Effector memory CD4-positive, alpha-beta T cell (primary cell): ENCODE data around the gene NCKAP5.

Experiments used
- DNase-seq, 3 donors: peaks; one replicate each; pipeline ENCODE4 v3.0.0-alpha.2; 2020
- H3K27ac ChIP-seq: 2 replicates; pipeline ENCODE4 v1.7.0; 2013; ENCODE audit warnings: mild to moderate bottlenecking, low read length, moderate library complexity; ENCODE audit not compliant: insufficient read depth, poor library complexity, severe bottlenecking
- H3K27me3 ChIP-seq: replicated peaks from 2 replicates; pipeline ENCODE4 v1.7.0; 2013; ENCODE audit warnings: mild to moderate bottlenecking, low read length; ENCODE audit not compliant: insufficient read depth, control insufficient read depth, poor library complexity, severe bottlenecking
- H3K36me3 ChIP-seq: 2 replicates; pipeline ENCODE4 v1.7.0; 2013; ENCODE audit warnings: mild to moderate bottlenecking, low read length, moderate library complexity; ENCODE audit not compliant: control insufficient read depth, insufficient read depth
- H3K4me1 ChIP-seq: 2 replicates; pipeline ENCODE4 v1.7.0; 2013; ENCODE audit warnings: low read length, mild to moderate bottlenecking; ENCODE audit not compliant: control insufficient read depth, insufficient read depth, poor library complexity, severe bottlenecking
- H3K4me3 ChIP-seq: 2 replicates; pipeline ENCODE4 v1.7.0; 2013; ENCODE audit warnings: low read length, low read depth, mild to moderate bottlenecking; ENCODE audit not compliant: insufficient read depth, poor library complexity, severe bottlenecking
- H3K9me3 ChIP-seq: 2 replicates; pipeline ENCODE4 v1.7.0; 2013; ENCODE audit warnings: mild to moderate bottlenecking, low read length, moderate library complexity; ENCODE audit not compliant: control insufficient read depth

The NCKAP5 gene

GRCh38 chr2:132692816-132693215 lies 875.4 kb downstream of the NCKAP5 start:
- H3K27me3 ChIP-seq, result no peaks in the 10 kb centered on the region
- no peaks in the 10 kb centered on the region for H3K36me3 ChIP-seq
- no peaks in the 10 kb centered on the region for H3K9me3 ChIP-seq
- no peak overlapping the region for H3K4me3 ChIP-seq
- no peak for DNase-seq
- H3K4me1 ChIP-seq, result no peaks in the 10 kb centered on the region
- H3K27ac ChIP-seq, result no peak overlapping the region

- H3K4me1 ChIP-seq, result no peaks in the 10 kb centered on the region
- no peaks in the 10 kb centered on the region for H3K27me3 ChIP-seq
- no peak for DNase-seq
- no peaks in the 10 kb centered on the region for H3K9me3 ChIP-seq
- no peaks in the 10 kb centered on the region for H3K36me3 ChIP-seq
- no peak overlapping the region for H3K27ac ChIP-seq
- no peak overlapping the region for H3K4me3 ChIP-seq
Observed at GRCh38 chr2:132691556-132691955, 876.7 kb downstream of the NCKAP5 start.

DNA sequence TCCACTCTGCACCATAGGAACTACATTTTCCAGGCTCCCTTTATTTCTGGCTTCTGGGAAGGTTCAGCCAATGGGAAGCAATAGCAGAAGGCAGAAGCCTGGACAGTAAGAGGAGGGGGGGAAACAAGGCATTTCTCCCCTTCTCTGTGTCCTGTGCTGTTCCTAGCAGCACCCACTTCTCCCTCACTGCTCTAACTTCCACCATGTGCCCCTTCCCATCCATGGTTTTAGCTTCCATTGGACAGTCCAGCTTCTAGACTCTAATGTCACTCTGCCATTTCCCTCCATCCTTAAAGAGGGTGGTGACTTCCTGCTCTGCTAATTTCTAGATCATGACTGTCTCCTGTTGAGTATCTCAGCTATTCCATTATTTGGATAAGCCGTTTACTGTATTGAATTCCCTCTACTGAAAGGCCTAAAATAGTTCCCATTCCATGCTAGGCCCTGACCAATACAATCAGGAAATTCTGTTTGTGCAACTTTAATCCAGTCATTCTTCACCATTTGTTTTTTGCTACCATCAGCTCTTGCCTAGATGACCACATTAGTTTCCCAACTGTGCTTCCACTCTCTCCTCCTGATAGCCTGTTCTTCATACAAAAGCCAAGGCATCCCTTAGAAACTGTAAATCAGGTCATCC lies 877.5 kb downstream of the NCKAP5 start:
- H3K9me3 ChIP-seq, result no peaks in the 10 kb centered on the region
- H3K36me3 ChIP-seq, result no peaks in the 10 kb centered on the region
- no peaks in the 10 kb centered on the region for H3K27me3 ChIP-seq
- DNase-seq, result no peak
- no peak overlapping the region for H3K4me3 ChIP-seq
- no peak overlapping the region for H3K27ac ChIP-seq
- no peaks in the 10 kb centered on the region for H3K4me1 ChIP-seq

- no peak for DNase-seq
- Histone ChIP-seq H3K36me3 (no peaks in the 10 kb centered on the region), H3K4me3 (no peak overlapping the region), H3K4me1 (no peaks in the 10 kb centered on the region), H3K9me3 (no peaks in the 10 kb centered on the region), H3K27ac (no peak overlapping the region), H3K27me3 (no peaks in the 10 kb centered on the region)
Observed at GRCh38 chr2:132681766-132682165, 886.5 kb downstream of the NCKAP5 start.

DNA sequence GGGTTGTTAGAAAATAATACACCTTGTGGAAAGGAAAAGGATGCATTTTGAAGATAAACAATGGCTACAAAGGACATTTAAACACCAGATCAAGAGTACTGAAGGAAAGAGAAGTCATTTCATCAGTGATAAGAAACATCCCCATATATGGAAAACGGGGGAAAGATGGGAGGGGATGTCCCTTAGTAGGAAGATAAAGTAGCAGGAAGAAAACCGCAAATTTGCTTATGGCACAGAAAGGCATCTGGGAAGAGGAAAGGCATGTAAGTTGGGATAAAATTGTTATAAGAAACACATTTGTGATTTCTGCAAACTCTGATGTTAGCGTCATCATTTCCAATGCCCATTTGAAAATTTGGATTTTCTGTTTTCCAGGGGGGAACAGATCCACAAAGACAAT lies 887.7 kb downstream of the NCKAP5 start:
- Histone ChIP-seq H3K9me3 (no peaks in the 10 kb centered on the region), H3K27me3 (no peaks in the 10 kb centered on the region), H3K4me1 (no peaks in the 10 kb centered on the region), H3K4me3 (no peak overlapping the region), H3K36me3 (no peaks in the 10 kb centered on the region), H3K27ac (no peak overlapping the region)
- no peak for DNase-seq

- Histone ChIP-seq H3K4me1 (no peaks in the 10 kb centered on the region), H3K4me3 (no peak overlapping the region), H3K27ac (no peak overlapping the region), H3K9me3 (no peaks in the 10 kb centered on the region), H3K36me3 (no peaks in the 10 kb centered on the region), H3K27me3 (no peaks in the 10 kb centered on the region)
- DNase-seq, result no peak
Observed at GRCh38 chr2:132678483-132678882, 889.8 kb downstream of the NCKAP5 start.

GRCh38 chr2:132677661-132678060 lies 890.6 kb downstream of the NCKAP5 start:
- H3K27ac ChIP-seq, result no peak overlapping the region
- H3K4me3 ChIP-seq, result no peak overlapping the region
- DNase-seq, result no peak
- no peaks in the 10 kb centered on the region for H3K27me3 ChIP-seq
- H3K36me3 ChIP-seq, result no peaks in the 10 kb centered on the region
- H3K9me3 ChIP-seq, result no peaks in the 10 kb centered on the region
- H3K4me1 ChIP-seq, result no peaks in the 10 kb centered on the region

DNA sequence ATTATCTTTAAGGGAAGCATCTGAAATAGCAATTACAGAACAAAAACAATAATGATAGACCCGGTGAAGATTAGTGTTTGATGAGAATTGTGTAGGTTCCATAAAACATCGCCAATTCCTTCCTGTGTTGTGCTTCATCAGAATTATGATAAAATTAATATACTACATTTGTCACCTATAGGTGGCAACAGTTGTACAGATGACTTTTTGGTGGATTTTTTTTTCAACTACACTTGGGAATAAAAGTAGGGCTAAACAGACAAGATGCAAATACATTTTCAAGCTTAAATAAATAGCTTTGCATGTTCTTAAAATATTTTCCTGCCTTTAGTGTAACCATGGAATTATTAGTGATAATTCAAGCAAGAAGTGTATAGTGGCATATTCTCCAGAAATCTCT lies 891.3 kb downstream of the NCKAP5 start:
- H3K27me3 ChIP-seq, result no peaks in the 10 kb centered on the region
- no peak overlapping the region for H3K4me3 ChIP-seq
- H3K9me3 ChIP-seq, result no peaks in the 10 kb centered on the region
- no peaks in the 10 kb centered on the region for H3K36me3 ChIP-seq
- DNase-seq, result no peak
- no peak overlapping the region for H3K27ac ChIP-seq
- H3K4me1 ChIP-seq, result no peaks in the 10 kb centered on the region

DNA sequence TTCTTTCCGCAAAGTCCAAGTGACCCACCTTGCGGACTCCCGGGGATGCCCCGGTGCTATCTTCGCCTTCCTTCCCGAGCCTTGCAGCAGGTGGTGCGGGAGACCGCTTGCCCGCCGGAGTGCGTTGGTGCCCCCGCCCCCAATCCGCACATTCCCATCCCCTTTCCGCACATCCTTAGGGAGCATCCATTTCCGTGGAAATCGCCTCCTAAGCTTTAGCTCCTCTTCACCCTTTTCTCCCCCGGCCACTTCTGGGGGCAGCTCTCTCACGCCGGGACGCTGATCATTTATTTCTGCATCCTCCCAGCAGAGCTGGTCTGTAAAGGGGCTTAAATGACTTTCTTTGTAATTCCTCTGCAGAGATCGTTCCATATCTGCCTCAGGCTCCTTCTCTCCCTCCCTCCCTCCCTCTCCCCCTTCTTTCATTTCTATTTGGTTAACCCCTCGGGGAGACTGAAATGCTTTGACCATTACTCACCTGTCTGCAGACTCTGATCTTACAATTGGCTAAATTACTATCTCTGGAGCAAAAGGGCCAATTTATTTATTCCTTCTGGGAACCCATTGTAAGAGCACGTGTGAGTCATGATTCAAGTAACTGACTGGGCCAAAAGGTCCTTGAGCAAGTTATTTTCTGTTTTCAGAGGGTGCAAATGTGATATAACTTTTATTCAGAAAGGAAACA lies 897.0 kb downstream of the NCKAP5 start:
- H3K27me3 ChIP-seq, result no peaks in the 10 kb centered on the region
- DNase-seq, result no peak
- H3K4me1 ChIP-seq, result no peaks in the 10 kb centered on the region
- no peak overlapping the region for H3K4me3 ChIP-seq
- H3K27ac ChIP-seq, result no peak overlapping the region
- no peaks in the 10 kb centered on the region for H3K9me3 ChIP-seq
- no peaks in the 10 kb centered on the region for H3K36me3 ChIP-seq

- Histone ChIP-seq H3K27ac (no peak overlapping the region), H3K4me3 (no peak overlapping the region), H3K27me3 (no peaks in the 10 kb centered on the region), H3K36me3 (no peaks in the 10 kb centered on the region), H3K9me3 (no peaks in the 10 kb centered on the region), H3K4me1 (no peaks in the 10 kb centered on the region)
- no peak for DNase-seq
Observed at GRCh38 chr2:132670496-132671150, 897.6 kb downstream of the NCKAP5 start.
